ENCODE results near the gene RBKS.
A peak's percentile ranks its signal among the peaks of the same experiment; 100 is the strongest.
"Not testable (repeated sequence)": the region's sequence is repeated elsewhere in the genome, so short reads cannot be mapped to it uniquely, and the experiment has no call there.

The RBKS gene

GRCh38 chr2:27904405-27904665 is 14.1 kb upstream of the RBKS start:
- no peak for DNase-seq

- DNase-seq: peak in 2 of 4 experiments; percentile 8 to 35
Observed at GRCh38 chr2:27903649-27904404, 13.6 kb upstream of the RBKS start.

GRCh38 chr2:27903018-27903417 is 12.8 kb upstream of the RBKS start:
- DNase-seq: no peak

- no peak for DNase-seq
Observed at GRCh38 chr2:27902098-27902497, 11.9 kb upstream of the RBKS start.

- peak; percentile 49 to 84 (median 72) for DNase-seq
Observed at GRCh38 chr2:27901234-27901633, 11.0 kb upstream of the RBKS start.

- peak; percentile 30 to 72 (median 52) for DNase-seq
Observed at GRCh38 chr2:27897717-27898116, 7.5 kb upstream of the RBKS start.

GRCh38 chr2:27893006-27893405 is 2.8 kb upstream of the RBKS start:
- peak in 1 of 4 experiments; percentile 24 for DNase-seq

- DNase-seq: peak in 1 of 4 experiments; percentile 11
Observed at GRCh38 chr2:27891673-27892105, 1.5 kb upstream of the RBKS start.

- DNase-seq: peak; percentile 92 to 97 (median 95)
Observed at GRCh38 chr2:27890924-27891672, 911 bp upstream of the RBKS start.

- DNase-seq: peak in 2 of 4 experiments; percentile 7 to 8
Observed at GRCh38 chr2:27889774-27890145, 427 bp downstream of the RBKS start.

GRCh38 chr2:27888790-27889189 is 1.4 kb downstream of the RBKS start:
- DNase-seq: no peak

GRCh38 chr2:27887830-27888229 is 2.4 kb downstream of the RBKS start:
- DNase-seq: no peak

- no peak for DNase-seq
Observed at GRCh38 chr2:27887111-27887510, 3.1 kb downstream of the RBKS start.

- no peak for DNase-seq
Observed at GRCh38 chr2:27886322-27886721, 3.9 kb downstream of the RBKS start.

GRCh38 chr2:27885661-27886060 is 4.5 kb downstream of the RBKS start:
- no peak for DNase-seq

GRCh38 chr2:27885234-27885633 is 5.0 kb downstream of the RBKS start:
- DNase-seq: no peak

GRCh38 chr2:27884601-27885000 is 5.6 kb downstream of the RBKS start:
- no peak for DNase-seq

GRCh38 chr2:27882584-27882922 is 7.6 kb downstream of the RBKS start:
- not testable (repeated sequence) for DNase-seq

- not testable (repeated sequence) for DNase-seq
Observed at GRCh38 chr2:27881815-27882583, 8.2 kb downstream of the RBKS start.

- DNase-seq: no peak
Observed at GRCh38 chr2:27878825-27879224, 11.4 kb downstream of the RBKS start.

GRCh38 chr2:27875089-27875881 is 14.9 kb downstream of the RBKS start:
- no peak for DNase-seq

GRCh38 chr2:27873091-27873490 is 17.1 kb downstream of the RBKS start:
- no peak for DNase-seq

GRCh38 chr2:27871802-27872201 is 18.4 kb downstream of the RBKS start:
- DNase-seq: no peak

All from suppressor macrophage (primary cell).